WTC11 (cell line): ENCODE measurements around the gene NAB2.

Experiments used
- AFF4 ChIP-seq: sonication (generic); formaldehyde crosslinking; IDR thresholded peaks from 2 replicates; pipeline ENCODE4 v1.8.1; 2023; ENCODE audit warnings: mild to moderate bottlenecking, missing genetic modification reagents, borderline replicate concordance
- ARID4B ChIP-seq: sonication (generic); formaldehyde crosslinking; IDR thresholded peaks from 2 replicates; pipeline ENCODE4 v1.8.0; 2023; ENCODE audit warnings: missing genetic modification reagents, mild to moderate bottlenecking, borderline replicate concordance
- CBFB ChIP-seq: sonication (generic); formaldehyde crosslinking; IDR thresholded peaks from 2 replicates; pipeline ENCODE4 v1.8.1; 2022; ENCODE audit warnings: mild to moderate bottlenecking, low read depth, missing genetic modification reagents
- CTCF ChIP-seq: fragments of 200-600 bp; IDR thresholded peaks from 2 replicates; pipeline ENCODE4 v1.8.0; 2022; ENCODE audit warnings: antibody characterized with exemption
- NR3C1 ChIP-seq: sonication (generic); formaldehyde crosslinking; conservative IDR thresholded peaks from 2 replicates; pipeline ENCODE4 v1.8.1; 2023; ENCODE audit warnings: low read depth, mild to moderate bottlenecking, missing genetic modification reagents

GRCh38 chr12:57118711-57119271 is 29.9 kb downstream of the NAB2 start:
- no peak for TF ChIP-seq CTCF
- TF ChIP-seq NR3C1 (CRISPR knock-in tag): no peak
- TF ChIP-seq ARID4B (CRISPR knock-in tag): no peak
- no peak for TF ChIP-seq AFF4
- no peak for TF ChIP-seq CBFB (CRISPR knock-in tag)
